HG02763 (cell line): Measurements from ENCODE around the gene SYTL4.
A peak's percentile ranks its signal among the peaks of the same experiment; 100 is the strongest.

Experiments
- ATAC-seq: cut with Tn5 transposase; IDR thresholded peaks from one replicate; pipeline ENCODE4 v1.9.1; 2021; ENCODE audit warnings: mild to moderate bottlenecking, moderate library complexity; ENCODE audit not compliant: unreplicated experiment

Gene SYTL4

DNA sequence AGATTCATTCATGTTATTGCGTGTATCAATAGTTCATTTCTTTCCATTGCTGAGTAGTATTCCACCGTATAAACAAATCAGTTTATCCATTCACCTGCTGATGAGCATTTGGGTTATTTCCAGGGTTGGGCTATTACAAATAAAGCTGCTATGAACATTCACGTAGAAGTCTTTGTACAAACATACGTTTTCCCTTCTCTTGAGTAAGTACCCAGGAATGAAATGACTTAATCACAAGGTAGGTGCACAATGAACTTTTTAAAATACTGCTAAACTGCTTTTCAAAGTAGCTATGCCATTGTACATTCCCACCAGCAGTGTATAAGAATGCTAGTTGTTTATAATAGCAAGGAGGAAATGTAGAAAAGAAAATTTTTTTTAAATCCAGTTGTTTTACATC, 35.9 kb downstream of the SYTL4 start:
- no peak for ATAC-seq

- ATAC-seq, result no peak
These were observed 36.6 kb downstream of the SYTL4 start for GRCh38 chrX:100695302-100695701.

GRCh38 chrX:100687546-100687945, 44.4 kb downstream of the SYTL4 start:
- peak; percentile 73 for ATAC-seq

GRCh38 chrX:100687128-100687527, 44.8 kb downstream of the SYTL4 start:
- ATAC-seq, result no peak

DNA sequence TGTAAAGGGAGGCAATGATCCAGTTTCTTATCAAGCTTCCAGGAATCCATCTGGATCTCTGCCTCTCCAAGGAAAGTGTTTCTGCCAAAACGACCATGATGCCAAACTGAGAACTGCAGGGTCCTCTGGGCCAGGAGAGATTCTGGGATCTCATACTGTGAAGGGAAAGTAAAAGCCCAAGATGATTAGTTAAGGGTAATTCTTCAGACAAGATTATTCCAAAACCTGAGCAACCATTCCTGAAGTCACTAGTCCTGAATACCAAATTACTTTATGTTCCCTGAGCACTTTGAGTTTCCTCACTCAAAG, 46.0 kb downstream of the SYTL4 start:
- no peak for ATAC-seq

GRCh38 chrX:100685284-100685996, 46.5 kb downstream of the SYTL4 start:
- peak; percentile 63 for ATAC-seq

- no peak for ATAC-seq
These were observed 49.0 kb downstream of the SYTL4 start for GRCh38 chrX:100682939-100683338.

DNA sequence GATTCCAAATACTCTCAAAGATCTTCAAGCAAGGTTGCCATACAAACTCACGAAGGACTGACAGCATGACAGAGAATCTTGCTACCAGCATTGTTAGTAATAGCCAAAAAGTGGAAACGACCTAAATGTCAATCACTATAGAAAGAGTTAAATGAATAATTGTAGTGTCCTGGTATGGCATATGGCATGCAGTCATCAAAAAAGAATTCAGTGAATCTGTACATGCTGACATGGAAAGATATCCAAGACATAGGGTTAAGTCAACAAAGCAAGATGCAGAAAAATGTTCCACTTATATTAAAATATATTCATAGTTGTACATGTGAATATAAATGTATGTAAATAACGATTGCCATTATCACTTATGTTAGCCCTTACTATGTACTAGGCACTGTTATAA, 50.3 kb downstream of the SYTL4 start:
- ATAC-seq, result no peak

DNA sequence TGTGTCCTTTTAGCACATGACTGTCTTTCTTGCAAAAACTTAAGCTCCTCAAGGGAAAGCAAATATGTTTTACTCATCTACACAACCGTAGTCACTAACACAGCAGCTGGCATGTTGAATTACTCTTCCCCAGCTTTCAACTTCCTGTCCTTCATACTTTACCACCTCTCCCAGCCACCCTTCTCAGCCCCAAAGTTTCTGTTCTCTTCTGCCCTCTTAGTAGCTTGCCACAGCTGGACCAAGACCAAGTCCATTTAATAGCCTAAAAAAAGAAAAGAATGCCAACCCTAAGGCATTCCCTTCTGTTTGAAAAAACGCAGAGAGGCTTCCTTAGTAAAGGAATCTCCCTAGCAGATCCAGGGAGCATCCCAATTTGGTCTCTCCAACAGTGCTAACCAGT, 51.2 kb downstream of the SYTL4 start:
- no peak for ATAC-seq

DNA sequence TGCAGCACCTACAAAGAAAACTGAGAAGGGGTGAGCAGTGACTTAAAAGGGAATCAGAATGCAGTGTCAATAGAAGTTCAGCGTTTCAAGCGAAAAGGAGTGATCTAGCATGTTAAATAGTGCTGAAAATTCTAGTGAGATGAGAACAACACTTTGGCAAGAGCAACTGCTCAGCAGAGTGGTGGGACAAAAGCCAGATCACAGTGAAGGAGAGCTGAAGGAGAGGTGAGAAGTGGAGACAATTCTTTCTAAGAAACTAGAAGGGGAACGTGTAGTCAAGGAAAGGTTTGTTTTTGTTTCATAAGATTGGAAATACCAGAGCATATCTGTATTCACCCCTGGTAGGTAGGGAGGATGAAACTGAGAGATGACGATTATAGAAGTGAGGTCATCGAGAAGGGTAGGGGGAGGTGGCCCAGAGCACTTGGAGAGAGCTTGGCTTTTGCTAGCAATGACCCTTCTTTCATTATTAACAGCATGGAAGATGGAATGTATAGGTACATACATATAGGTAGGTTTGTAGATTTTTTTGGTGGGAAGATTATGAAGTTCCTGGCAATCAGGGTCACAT, 54.2 kb downstream of the SYTL4 start:
- no peak for ATAC-seq

GRCh38 chrX:100674705-100675104, 57.2 kb downstream of the SYTL4 start:
- no peak for ATAC-seq

GRCh38 chrX:100673397-100673953, 58.4 kb downstream of the SYTL4 start:
- no peak for ATAC-seq

DNA sequence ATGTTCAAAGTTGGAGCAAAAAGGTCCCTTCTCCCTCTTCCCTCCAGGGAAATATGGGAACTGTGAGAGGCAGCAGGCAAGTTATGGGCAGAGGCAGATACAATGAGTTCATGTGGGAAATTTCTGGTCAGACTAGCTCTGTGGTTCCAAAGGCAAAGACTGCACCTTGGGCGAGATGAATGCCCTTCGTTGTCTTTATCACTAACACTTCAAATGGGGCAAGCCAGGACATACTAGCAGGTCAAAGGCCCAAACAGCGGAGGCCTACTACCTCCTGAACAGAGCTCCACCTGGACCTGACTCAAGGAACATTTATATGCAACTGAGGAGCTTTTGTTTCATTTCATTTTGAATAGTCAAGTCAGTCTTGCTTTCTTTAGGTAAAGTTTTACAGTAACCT, 59.0 kb downstream of the SYTL4 start:
- ATAC-seq, result no peak

DNA sequence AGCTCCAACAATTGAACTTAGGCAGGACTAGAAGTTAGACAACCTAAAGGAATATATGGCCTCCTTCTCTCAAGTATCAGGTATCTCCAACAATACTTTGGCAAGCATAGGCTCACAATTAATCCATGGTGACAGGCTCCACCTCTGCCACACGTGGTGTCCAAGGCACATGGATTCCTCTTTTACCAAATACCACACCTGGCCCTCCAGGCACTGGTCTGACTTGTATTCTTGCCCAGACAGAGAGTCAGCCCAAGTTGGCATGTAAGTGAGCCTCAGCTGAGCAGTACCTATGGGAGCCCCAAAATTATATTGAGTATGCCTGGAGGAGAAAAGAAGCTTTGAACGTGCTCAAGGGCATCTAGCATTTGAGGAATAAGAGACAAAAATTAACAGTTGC, 68.3 kb downstream of the SYTL4 start:
- ATAC-seq, result no peak

GRCh38 chrX:100662796-100663195, 69.1 kb downstream of the SYTL4 start:
- ATAC-seq, result no peak

DNA sequence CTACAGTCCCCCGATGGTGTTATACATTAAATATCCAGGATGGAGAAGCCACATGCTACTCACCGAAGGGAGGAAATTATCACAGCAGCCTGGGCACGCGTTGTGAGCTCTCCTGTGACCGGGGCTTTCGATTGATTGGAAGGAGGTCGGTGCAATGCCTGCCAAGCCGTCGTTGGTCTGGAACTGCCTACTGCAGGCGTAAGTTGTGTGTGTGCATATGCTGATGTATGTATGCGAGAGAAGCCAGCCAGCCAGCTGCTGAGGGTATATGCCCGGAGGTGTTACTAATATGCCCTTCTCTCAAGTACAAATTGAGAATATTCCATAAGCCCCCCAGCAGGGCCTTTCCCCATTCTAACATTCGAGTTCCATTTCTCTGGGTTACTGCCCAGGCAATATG, 69.8 kb downstream of the SYTL4 start:
- ATAC-seq, result no peak

DNA sequence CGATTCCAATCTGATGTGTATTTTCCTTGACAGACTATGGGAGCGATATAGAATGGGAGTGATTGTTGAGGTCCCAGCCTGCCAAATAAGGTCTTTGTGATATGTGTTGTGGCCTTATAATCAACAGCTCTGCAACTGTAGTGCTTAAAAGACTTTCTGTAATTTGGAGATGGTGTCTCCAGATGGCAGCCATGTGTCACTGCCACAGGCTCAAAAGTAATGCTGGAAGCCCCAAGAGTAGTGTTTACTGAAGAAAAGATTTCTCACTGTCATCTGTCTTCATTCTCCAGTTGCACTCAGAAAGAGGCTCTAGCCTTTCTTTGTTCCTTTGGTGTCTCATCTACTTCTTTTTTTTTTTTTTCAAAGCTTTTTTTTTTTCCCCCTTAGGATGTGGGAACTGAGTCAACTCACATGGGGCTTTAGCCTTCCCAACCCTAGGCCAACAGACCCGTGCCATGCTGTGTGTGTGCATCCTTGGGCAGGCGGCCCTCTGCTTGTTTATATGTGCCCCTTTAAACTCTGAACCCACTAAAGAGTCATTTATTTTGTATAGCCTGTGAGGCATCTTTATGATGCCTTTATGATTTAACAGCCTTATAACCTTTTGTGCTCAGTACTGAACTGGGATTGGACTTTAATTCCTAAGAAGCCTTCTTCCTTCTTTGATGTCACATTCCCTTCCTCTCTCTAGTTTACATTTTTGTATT, 72.3 kb downstream of the SYTL4 start:
- ATAC-seq, result no peak

DNA sequence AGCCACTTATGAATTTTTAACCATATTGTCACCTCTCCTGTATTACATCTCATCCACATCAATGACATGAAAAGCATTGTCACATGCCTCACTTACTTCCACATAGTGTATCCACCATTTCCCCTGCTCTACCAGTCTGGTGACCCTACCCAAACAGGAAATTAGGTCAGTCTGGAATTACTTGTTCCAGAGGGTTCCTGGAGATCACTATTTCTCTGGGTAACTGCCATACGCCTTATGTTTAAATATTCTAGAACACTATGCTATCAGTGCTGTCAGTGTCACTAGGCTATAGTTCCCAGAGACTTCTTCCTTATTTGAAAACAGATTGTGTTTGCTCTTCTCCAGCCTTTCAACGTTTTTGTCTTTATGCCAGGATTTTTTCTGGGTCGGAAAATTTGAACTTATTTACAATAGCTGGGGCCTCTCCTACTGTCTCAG, 73.0 kb downstream of the SYTL4 start:
- no peak for ATAC-seq

GRCh38 chrX:100654261-100654660, 77.7 kb downstream of the SYTL4 start:
- no peak for ATAC-seq

GRCh38 chrX:100652266-100652665, 79.7 kb downstream of the SYTL4 start:
- no peak for ATAC-seq

DNA sequence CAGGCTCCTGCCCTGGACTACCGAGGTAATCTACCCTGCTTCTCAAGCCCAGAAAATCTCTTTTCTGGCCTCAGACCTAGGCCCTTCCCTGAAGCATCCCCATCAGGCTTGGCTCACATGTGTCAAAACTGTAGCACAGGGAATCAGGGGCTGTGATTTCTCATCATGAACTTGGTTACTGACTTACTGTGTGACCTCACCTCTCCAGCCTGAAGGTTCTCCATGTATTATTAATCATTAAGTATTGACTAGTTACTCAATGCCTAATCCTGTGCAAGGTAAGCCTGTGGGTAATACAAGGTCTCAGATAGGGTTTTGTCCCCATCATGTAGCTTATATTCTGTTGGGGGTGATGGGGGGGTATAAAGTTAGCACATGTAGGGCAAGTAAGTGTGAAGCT, 81.1 kb downstream of the SYTL4 start:
- no peak for ATAC-seq
